ENCODE results near the gene TRMT44.

Gene TRMT44

GRCh38 chr4:8524595-8525382 lies 84.2 kb downstream of the TRMT44 start:
- no peaks in the 10 kb centered on the region for H3K36me3 ChIP-seq
- no peak for TF ChIP-seq Cebpa-rat (IDR thresholded peaks at IDR 0.05)
- no peak overlapping the region for H3K27ac ChIP-seq
- peaks cover 27% of the 10 kb centered on the region for H3K9me3 ChIP-seq
- no peak overlapping the region for H3K4me3 ChIP-seq
- no peaks in the 10 kb centered on the region for H4K20me1 ChIP-seq
- H3K27me3 ChIP-seq = no peaks in the 10 kb centered on the region
- no peak overlapping the region for H3K9ac ChIP-seq
- H3K4me2 ChIP-seq = no peak overlapping the region
- no peaks in the 10 kb centered on the region for H3K4me1 ChIP-seq

GRCh38 chr4:8525383-8526120 lies 85.0 kb downstream of the TRMT44 start:
- Histone ChIP-seq H3K4me1 (no peaks in the 10 kb centered on the region), H3K4me3 (no peak overlapping the region), H3K4me2 (no peak overlapping the region), H3K36me3 (no peaks in the 10 kb centered on the region), H3K9ac (no peak overlapping the region), H3K9me3 (peaks cover 24% of the 10 kb centered on the region), H3K27ac (no peak overlapping the region), H3K27me3 (no peaks in the 10 kb centered on the region), H4K20me1 (no peaks in the 10 kb centered on the region)
- TF ChIP-seq Cebpa-rat (IDR thresholded peaks at IDR 0.05) = no peak

All from BLaER1 (cell line).